Stimulated activated CD4-positive, alpha-beta T cell treated with anti-CD3 and anti-CD28 coated beads, Interleukin-15, amount 100 ng/mL, for 48 hours (primary cell): ENCODE results near the gene GSTM3.
"Not testable (repeated sequence)": the region's sequence is repeated elsewhere in the genome, so short reads cannot be mapped to it uniquely, and the experiment has no call there.

Experiments
- DNase-seq, 2 donors: peaks; one replicate each; pipeline ENCODE4 v3.0.0-alpha.2; 2020; ENCODE audit warnings: low read depth in 2 of 2

Gene GSTM3

DNA sequence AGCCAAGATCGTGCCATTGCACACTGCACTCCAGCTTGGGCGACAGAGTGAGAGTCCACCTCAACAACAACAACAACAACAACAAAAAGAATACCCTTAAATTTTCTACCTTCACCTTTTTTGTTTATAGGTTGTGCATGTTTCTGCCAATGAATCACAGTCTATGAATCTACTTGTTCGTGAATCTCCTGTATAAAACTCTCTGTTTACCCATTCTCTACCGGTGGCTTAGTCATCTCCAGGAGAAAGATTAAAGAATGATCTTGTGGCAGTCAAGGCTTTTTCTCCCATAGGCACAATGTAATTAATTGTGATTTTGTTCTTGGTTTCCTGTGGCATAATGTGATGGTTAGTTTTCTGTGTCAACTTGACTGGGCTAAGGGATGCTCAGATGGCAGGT is 43.0 kb downstream of the GSTM3 start:
- not testable (repeated sequence) for DNase-seq

GRCh38 chr1:109697066-109697465 is 43.8 kb downstream of the GSTM3 start:
- no peak for DNase-seq

- not testable (repeated sequence) for DNase-seq
Observed at GRCh38 chr1:109695138-109695537, 45.7 kb downstream of the GSTM3 start.

- DNase-seq, result not testable (repeated sequence)
Observed at GRCh38 chr1:109694400-109694799, 46.4 kb downstream of the GSTM3 start.

- DNase-seq, result no peak
Observed at GRCh38 chr1:109691759-109692158, 49.1 kb downstream of the GSTM3 start.

DNA sequence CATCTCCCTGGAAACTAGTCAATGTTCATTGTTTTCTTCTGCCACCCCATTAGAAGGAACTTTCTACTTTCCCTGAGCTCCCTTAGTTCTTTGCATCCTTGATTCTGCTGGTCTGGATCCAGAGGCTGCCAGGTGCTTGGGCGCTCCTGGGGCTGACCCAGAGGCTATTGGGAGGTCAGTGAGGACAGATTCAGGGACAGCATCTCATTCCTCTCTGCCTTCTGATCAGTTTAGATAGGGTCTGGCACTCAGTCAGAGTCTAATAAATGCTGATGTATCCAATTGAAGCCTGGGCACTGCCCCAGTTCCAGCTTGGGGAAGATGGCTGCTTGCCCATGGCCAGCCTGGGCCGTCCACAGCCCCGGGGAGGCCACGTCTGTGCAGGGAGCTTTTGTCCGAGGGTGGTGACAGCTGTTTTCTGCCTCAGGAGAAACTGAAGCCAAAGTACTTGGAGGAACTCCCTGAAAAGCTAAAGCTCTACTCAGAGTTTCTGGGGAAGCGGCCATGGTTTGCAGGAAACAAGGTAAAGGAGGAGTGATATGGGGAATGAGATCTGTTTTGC is 50.9 kb downstream of the GSTM3 start:
- DNase-seq, result no peak

DNA sequence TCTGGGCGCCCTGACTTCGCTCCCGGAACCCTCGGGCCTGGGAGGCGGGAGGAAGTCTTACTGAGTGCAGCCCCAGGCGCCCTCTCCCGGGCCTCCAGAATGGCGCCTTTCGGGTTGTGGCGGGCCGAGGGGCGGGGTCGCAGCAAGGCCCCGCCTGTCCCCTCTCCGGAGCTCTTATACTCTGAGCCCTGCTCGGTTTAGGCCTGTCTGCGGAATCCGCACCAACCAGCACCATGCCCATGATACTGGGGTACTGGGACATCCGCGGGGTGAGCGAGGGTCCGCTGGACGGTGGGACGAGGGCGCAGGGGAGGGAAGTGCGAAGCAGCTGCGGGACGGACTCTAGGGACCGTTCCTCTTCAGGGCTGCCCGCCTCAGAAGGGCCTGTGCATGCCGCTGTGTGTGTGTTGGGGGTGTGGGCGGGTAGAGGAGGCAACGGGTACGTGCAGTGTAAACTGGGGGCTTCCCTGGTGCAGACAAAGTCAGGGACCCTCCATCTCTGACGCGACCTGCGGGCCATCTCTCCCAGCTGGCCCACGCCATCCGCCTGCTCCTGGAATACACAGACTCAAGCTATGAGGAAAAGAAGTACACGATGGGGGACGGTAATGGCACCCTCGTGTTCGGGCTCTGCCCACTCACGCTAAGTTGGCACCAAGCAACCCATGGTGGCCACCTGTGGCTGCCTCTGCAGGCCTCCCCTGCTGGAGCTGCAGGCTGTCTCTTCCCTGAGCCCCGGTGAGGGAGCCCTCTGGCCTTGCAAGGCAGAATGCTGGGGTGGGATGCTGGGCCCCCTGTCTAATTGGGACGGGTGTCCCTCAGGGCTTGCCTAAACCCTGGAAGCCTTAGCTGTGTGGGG is 53.0 kb downstream of the GSTM3 start, which contains the start of gene GSTM1:
Gene GSTM1 (plus strand): TSS at position 177 of the 859 bp plus-strand sequence. CDS start 57 bp downstream, at position 234.
- DNase-seq, result peak in 1 of 2 donors; percentile 83

DNA sequence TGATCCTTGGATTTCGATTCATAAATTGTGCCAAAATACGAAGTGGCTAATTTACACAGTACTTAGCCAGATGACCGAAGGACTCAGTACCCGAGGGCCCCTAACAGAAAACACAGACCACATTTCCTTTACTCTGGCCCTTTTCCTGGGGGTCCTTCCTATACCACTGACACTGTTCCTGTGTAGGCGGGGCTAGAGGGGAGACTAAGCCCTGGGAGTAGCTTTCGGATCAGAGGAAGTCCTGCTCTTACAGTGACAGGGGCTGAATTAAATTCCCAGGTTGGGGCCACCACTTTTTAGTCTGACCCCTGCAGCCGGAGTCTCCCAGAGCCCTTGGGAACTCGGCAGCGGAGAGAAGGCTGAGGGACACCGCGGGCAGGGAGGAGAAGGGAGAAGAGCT is 53.7 kb downstream of the GSTM3 start:
- DNase-seq, result not testable (repeated sequence)

GRCh38 chr1:109685890-109686289 is 54.9 kb downstream of the GSTM3 start:
- DNase-seq, result not testable (repeated sequence)

- not testable (repeated sequence) for DNase-seq
Observed at GRCh38 chr1:109685399-109685798, 55.4 kb downstream of the GSTM3 start.

DNA sequence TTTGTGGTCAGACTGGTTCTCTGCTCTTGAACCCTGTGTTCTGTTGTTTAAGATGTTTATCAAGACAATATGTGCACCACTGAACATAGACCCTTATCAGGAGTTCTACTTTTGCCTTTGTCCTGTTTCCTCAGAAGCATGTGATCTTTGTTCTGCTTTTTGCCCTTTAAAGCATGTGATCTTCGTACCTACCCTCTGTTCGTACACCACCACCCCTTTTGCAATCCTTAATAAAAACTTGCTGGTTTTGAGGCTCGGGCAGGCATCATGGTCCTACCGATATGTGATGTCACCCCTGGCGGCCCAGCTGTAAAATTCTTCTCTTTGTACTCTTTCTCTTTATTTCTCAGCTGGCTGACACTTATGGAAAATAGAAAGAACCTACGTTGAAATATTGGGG is 56.1 kb downstream of the GSTM3 start:
- not testable (repeated sequence) for DNase-seq
